ENCODE measurements around the gene IDH3A.

IDH3A gene

GRCh38 chr15:78154955-78155354, 5.8 kb downstream of the IDH3A start:
- ATAC-seq: no peak
- TF ChIP-seq GLIS3 (CRISPR knock-in tag; IDR thresholded peaks at IDR 0.05): no peak
- no peak for TF ChIP-seq RARB (CRISPR knock-in tag; IDR thresholded peaks at IDR 0.05)

- TF ChIP-seq ZFP30 (CRISPR knock-in tag; IDR thresholded peaks at IDR 0.05) (no peak), ZNF8 (CRISPR knock-in tag; IDR thresholded peaks at IDR 0.05) (no peak), ZC3H10 (CRISPR knock-in tag; IDR thresholded peaks at IDR 0.05) (no peak), POU6F1 (CRISPR knock-in tag; IDR thresholded peaks at IDR 0.05; ENCODE audit: borderline replicate concordance, low read depth) (no peak), OSR1 (CRISPR knock-in tag; IDR thresholded peaks at IDR 0.05) (no peak), CSRNP3 (CRISPR knock-in tag; IDR thresholded peaks at IDR 0.05) (no peak), ZNF70 (CRISPR knock-in tag; IDR thresholded peaks at IDR 0.05) (no peak), BACH2 (CRISPR knock-in tag; IDR thresholded peaks at IDR 0.05; ENCODE audit: borderline replicate concordance) (no peak)
- TF ChIP-seq, protein P1, sequence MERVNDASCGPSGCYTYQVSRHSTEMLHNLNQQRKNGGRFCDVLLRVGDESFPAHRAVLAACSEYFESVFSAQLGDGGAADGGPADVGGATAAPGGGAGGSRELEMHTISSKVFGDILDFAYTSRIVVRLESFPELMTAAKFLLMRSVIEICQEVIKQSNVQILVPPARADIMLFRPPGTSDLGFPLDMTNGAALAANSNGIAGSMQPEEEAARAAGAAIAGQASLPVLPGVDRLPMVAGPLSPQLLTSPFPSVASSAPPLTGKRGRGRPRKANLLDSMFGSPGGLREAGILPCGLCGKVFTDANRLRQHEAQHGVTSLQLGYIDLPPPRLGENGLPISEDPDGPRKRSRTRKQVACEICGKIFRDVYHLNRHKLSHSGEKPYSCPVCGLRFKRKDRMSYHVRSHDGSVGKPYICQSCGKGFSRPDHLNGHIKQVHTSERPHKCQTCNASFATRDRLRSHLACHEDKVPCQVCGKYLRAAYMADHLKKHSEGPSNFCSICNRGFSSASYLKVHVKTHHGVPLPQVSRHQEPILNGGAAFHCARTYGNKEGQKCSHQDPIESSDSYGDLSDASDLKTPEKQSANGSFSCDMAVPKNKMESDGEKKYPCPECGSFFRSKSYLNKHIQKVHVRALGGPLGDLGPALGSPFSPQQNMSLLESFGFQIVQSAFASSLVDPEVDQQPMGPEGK (CRISPR knock-in tag; IDR thresholded peaks at IDR 0.05; ENCODE audit: borderline replicate concordance): no peak
Measured at GRCh38 chr15:78155355-78155939, 6.3 kb downstream of the IDH3A start.

GRCh38 chr15:78156653-78157052, 7.5 kb downstream of the IDH3A start:
- TF ChIP-seq ZC3H10 (CRISPR knock-in tag; IDR thresholded peaks at IDR 0.05) (no peak), GLIS3 (CRISPR knock-in tag; IDR thresholded peaks at IDR 0.05) (no peak), PPARA (CRISPR knock-in tag; IDR thresholded peaks at IDR 0.05; ENCODE audit: borderline replicate concordance) (no peak), SNAI2 (CRISPR knock-in tag; IDR thresholded peaks at IDR 0.05) (no peak), ZNF8 (CRISPR knock-in tag; IDR thresholded peaks at IDR 0.05) (no peak), ZFP30 (CRISPR knock-in tag; IDR thresholded peaks at IDR 0.05) (no peak), ARNTL (CRISPR knock-in tag; IDR thresholded peaks at IDR 0.05; ENCODE audit: borderline replicate concordance, low read depth) (no peak), CSDC2 (CRISPR knock-in tag; IDR thresholded peaks at IDR 0.05) (no peak), POU6F1 (CRISPR knock-in tag; IDR thresholded peaks at IDR 0.05; ENCODE audit: borderline replicate concordance, low read depth) (no peak), ZNF70 (CRISPR knock-in tag; IDR thresholded peaks at IDR 0.05) (no peak), OSR1 (CRISPR knock-in tag; IDR thresholded peaks at IDR 0.05) (no peak), BACH2 (CRISPR knock-in tag; IDR thresholded peaks at IDR 0.05; ENCODE audit: borderline replicate concordance) (no peak), ZNF565 (CRISPR knock-in tag; conservative IDR thresholded peaks at IDR 0.05; ENCODE audit: low read depth) (no peak), TCF4 (CRISPR knock-in tag; IDR thresholded peaks at IDR 0.05; ENCODE audit: borderline replicate concordance) (no peak), RARB (CRISPR knock-in tag; IDR thresholded peaks at IDR 0.05) (no peak)
- TF ChIP-seq, protein P1 (CRISPR knock-in tag; IDR thresholded peaks at IDR 0.05; ENCODE audit: borderline replicate concordance): no peak
- TF ChIP-seq, protein P2, sequence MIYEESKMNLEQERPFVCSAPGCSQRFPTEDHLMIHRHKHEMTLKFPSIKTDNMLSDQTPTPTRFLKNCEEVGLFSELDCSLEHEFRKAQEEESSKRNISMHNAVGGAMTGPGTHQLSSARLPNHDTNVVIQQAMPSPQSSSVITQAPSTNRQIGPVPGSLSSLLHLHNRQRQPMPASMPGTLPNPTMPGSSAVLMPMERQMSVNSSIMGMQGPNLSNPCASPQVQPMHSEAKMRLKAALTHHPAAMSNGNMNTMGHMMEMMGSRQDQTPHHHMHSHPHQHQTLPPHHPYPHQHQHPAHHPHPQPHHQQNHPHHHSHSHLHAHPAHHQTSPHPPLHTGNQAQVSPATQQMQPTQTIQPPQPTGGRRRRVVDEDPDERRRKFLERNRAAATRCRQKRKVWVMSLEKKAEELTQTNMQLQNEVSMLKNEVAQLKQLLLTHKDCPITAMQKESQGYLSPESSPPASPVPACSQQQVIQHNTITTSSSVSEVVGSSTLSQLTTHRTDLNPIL (CRISPR knock-in tag; IDR thresholded peaks at IDR 0.05; ENCODE audit: low read depth): no peak
- TF ChIP-seq, protein P3, sequence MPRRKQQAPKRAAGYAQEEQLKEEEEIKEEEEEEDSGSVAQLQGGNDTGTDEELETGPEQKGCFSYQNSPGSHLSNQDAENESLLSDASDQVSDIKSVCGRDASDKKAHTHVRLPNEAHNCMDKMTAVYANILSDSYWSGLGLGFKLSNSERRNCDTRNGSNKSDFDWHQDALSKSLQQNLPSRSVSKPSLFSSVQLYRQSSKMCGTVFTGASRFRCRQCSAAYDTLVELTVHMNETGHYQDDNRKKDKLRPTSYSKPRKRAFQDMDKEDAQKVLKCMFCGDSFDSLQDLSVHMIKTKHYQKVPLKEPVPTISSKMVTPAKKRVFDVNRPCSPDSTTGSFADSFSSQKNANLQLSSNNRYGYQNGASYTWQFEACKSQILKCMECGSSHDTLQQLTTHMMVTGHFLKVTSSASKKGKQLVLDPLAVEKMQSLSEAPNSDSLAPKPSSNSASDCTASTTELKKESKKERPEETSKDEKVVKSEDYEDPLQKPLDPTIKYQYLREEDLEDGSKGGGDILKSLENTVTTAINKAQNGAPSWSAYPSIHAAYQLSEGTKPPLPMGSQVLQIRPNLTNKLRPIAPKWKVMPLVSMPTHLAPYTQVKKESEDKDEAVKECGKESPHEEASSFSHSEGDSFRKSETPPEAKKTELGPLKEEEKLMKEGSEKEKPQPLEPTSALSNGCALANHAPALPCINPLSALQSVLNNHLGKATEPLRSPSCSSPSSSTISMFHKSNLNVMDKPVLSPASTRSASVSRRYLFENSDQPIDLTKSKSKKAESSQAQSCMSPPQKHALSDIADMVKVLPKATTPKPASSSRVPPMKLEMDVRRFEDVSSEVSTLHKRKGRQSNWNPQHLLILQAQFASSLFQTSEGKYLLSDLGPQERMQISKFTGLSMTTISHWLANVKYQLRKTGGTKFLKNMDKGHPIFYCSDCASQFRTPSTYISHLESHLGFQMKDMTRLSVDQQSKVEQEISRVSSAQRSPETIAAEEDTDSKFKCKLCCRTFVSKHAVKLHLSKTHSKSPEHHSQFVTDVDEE (CRISPR knock-in tag; IDR thresholded peaks at IDR 0.05): no peak
- no peak for ATAC-seq

More at GRCh38 chr15:78155355-78155939, 6.3 kb downstream of the IDH3A start:
- no peak for ATAC-seq

All from SK-N-SH treated with all-trans-retinoic acid at 6 μM for 48 hours (cell line).